Measurements from ENCODE around the gene TMEM132E. TPM values are rescaled to one million over a fixed set of nuclear protein-coding genes. Genes with fewer than 3 reads are reported as not detected.

Gene TMEM132E
- total and polyA plus RNA-seq, 2 of the 8 experiments (the other 6 are each of a cell fraction or from before 2014, with no cell fraction given): 0.45 to 0.60 TPM

GRCh38 chr17:34651402-34651811 is 72.0 kb downstream of the TMEM132E start (continued):
- TF ChIP-seq TBP (IDR thresholded peaks at IDR 0.05; ENCODE audit: low read depth, low read length): no peak

Data from H1 (cell line).